Left ventricle myocardium inferior (tissue), 1 donor: ENCODE data around the gene TCFL5. TPM values are rescaled to one million over a fixed set of nuclear protein-coding genes. Genes with fewer than 3 reads are reported as not detected.

Experiments
- DNase-seq: peaks from one replicate; pipeline ENCODE4 v3.0.0-alpha.2; 2020
- H3K27ac ChIP-seq: fragments of 200-600 bp; replicated peaks from 2 replicates; pipeline ENCODE4 v1.8.0; 2021
- H3K27me3 ChIP-seq: fragments of 200-600 bp; 2 replicates; pipeline ENCODE4 v1.8.0; 2021; ENCODE audit warnings: low read depth
- H3K36me3 ChIP-seq: fragments of 200-600 bp; 2 replicates; pipeline ENCODE4 v1.8.0; 2021
- H3K4me1 ChIP-seq: fragments of 200-600 bp; 2 replicates; pipeline ENCODE4 v1.8.0; 2021
- H3K4me3 ChIP-seq: fragments of 200-600 bp; 2 replicates; pipeline ENCODE4 v1.8.0; 2021; ENCODE audit warnings: mild to moderate bottlenecking, moderate library complexity
- H3K9me3 ChIP-seq: fragments of 200-600 bp; replicated peaks from 2 replicates; pipeline ENCODE4 v1.8.0; 2021
- CTCF ChIP-seq: fragments of 200-600 bp; IDR thresholded peaks from 2 replicates; pipeline ENCODE4 v1.8.0; 2021; ENCODE audit warnings: antibody characterized with exemption, mild to moderate bottlenecking, borderline replicate concordance
- intact Hi-C: fragments of 100-400 bp; cut with micrococcal nuclease; formaldehyde crosslinking; loops from one replicate; pipeline ENCODE4 v1.11.0; 2022
- total RNA-seq: library from RNA; stranded (reverse); fragmentation: NEBNext Ultra II Directional; extraction: Animal tissue kit (Norgen Biotek cat#: 25700); gene quantifications from one replicate; pipeline ENCODE4 v1.2.1, GENCODE V29; 2021
- donor health status: DM: no; HTN: yes; CAD: no; lungs with severe emphysema.

TCFL5 gene
- total RNA-seq, 1 donor from 2014 or later, result 6.6 TPM

- intact Hi-C loops, result no loop called here
- Histone ChIP-seq H3K36me3 (no peaks in the 10 kb centered on the region), H3K4me3 (no peak overlapping the region), H3K27me3 (peaks cover 33% of the 10 kb centered on the region), H3K9me3 (no peaks in the 10 kb centered on the region), H3K27ac (no peak overlapping the region), H3K4me1 (no peaks in the 10 kb centered on the region)
- no peak for TF ChIP-seq CTCF
- DNase-seq, result no peak
Measured at GRCh38 chr20:62838128-62838891, 23.3 kb downstream of the TCFL5 start.

- TF ChIP-seq CTCF, result no peak
- Histone ChIP-seq H3K4me1 (no peaks in the 10 kb centered on the region), H3K36me3 (no peaks in the 10 kb centered on the region), H3K4me3 (no peak overlapping the region), H3K27me3 (peaks cover 33% of the 10 kb centered on the region), H3K27ac (no peak overlapping the region), H3K9me3 (no peaks in the 10 kb centered on the region)
- no peak for DNase-seq
- intact Hi-C loops, result no loop called here
Measured at GRCh38 chr20:62837790-62838127, 23.9 kb downstream of the TCFL5 start.

- no peak overlapping the region for H3K4me3 ChIP-seq
- intact Hi-C loops, result no loop called here
- no peak for DNase-seq
- no peak overlapping the region for H3K27ac ChIP-seq
- H3K4me1 ChIP-seq, result no peaks in the 10 kb centered on the region
- no peak for TF ChIP-seq CTCF
- no peaks in the 10 kb centered on the region for H3K36me3 ChIP-seq
- H3K9me3 ChIP-seq, result no peaks in the 10 kb centered on the region
- H3K27me3 ChIP-seq, result peaks cover 33% of the 10 kb centered on the region
Measured at GRCh38 chr20:62836967-62837490, 24.6 kb downstream of the TCFL5 start.

GRCh38 chr20:62835931-62836861 lies 25.4 kb downstream of the TCFL5 start:
- Histone ChIP-seq H3K4me1 (no peaks in the 10 kb centered on the region), H3K36me3 (no peaks in the 10 kb centered on the region), H3K27ac (no peak overlapping the region), H3K9me3 (no peaks in the 10 kb centered on the region), H3K4me3 (no peak overlapping the region), H3K27me3 (peaks cover 33% of the 10 kb centered on the region)
- intact Hi-C loops, result no loop called here
- no peak for DNase-seq
- no peak for TF ChIP-seq CTCF

GRCh38 chr20:62834967-62835730 lies 26.5 kb downstream of the TCFL5 start:
- Histone ChIP-seq H3K36me3 (no peaks in the 10 kb centered on the region), H3K27ac (no peak overlapping the region), H3K27me3 (peaks cover 33% of the 10 kb centered on the region), H3K9me3 (no peaks in the 10 kb centered on the region), H3K4me1 (no peaks in the 10 kb centered on the region), H3K4me3 (no peak overlapping the region)
- intact Hi-C loops, result no loop called here
- no peak for DNase-seq
- TF ChIP-seq CTCF, result no peak
